NT2/D1 (cell line): ENCODE data around the gene GTF2F2.

ENCODE experiments used
- SUZ12 ChIP-seq: IDR thresholded peaks from 2 replicates; pipeline ENCODE4 v1.6.1; 2011; ENCODE audit not compliant: insufficient read length, insufficient read depth; ENCODE audit errors: extremely low read depth
- YY1 ChIP-seq: IDR thresholded peaks from 2 replicates; pipeline ENCODE4 v1.6.1; 2011; ENCODE audit not compliant: insufficient read length, insufficient read depth
- ZNF274 ChIP-seq: IDR thresholded peaks from 2 replicates; pipeline ENCODE4 v1.6.1; 2011; ENCODE audit warnings: mild to moderate bottlenecking, low read depth, low read length

GRCh38 chr13:45303866-45304265 is 183.6 kb downstream of the GTF2F2 start:
- no peak for TF ChIP-seq ZNF274
- no peak for TF ChIP-seq YY1
- TF ChIP-seq SUZ12: no peak
